SK-N-SH treated with all-trans-retinoic acid at 6 μM for 48 hours (cell line): ENCODE data around the gene RUNX3.

Experiments used
- CSDC2 ChIP-seq: fragments of 250-450 bp; sonication (Bioruptor Pico); IDR thresholded peaks from 2 replicates; pipeline ENCODE4 v1.5.0; 2020; ENCODE audit warnings: mild to moderate bottlenecking, moderate library complexity
- GLIS3 ChIP-seq: fragments of 250-450 bp; sonication (Bioruptor Pico); IDR thresholded peaks from 2 replicates; pipeline ENCODE4 v1.5.0; 2020; ENCODE audit warnings: mild to moderate bottlenecking, moderate library complexity
- RARB ChIP-seq: fragments of 250-450 bp; sonication (Bioruptor Pico); IDR thresholded peaks from 2 replicates; pipeline ENCODE4 v1.8.0; 2021; ENCODE audit warnings: mild to moderate bottlenecking, moderate library complexity
- ZFP3 ChIP-seq: fragments of 250-450 bp; sonication (Bioruptor Pico); IDR thresholded peaks from 2 replicates; pipeline ENCODE4 v1.5.0; 2020; ENCODE audit warnings: mild to moderate bottlenecking, moderate library complexity

- TF ChIP-seq ZFP3 (CRISPR knock-in tag) (no peak), RARB (CRISPR knock-in tag) (no peak), CSDC2 (CRISPR knock-in tag) (no peak), GLIS3 (CRISPR knock-in tag) (no peak)
These were observed 3.4 kb upstream of the RUNX3 start for GRCh38 chr1:24933468-24933867.
